Right atrium auricular region (tissue), 2 donors: ENCODE results near the gene COA4. TPM values are rescaled to one million over a fixed set of nuclear protein-coding genes. Genes with fewer than 3 reads are reported as not detected.
A peak's percentile ranks its signal among the peaks of the same experiment; 100 is the strongest.

Experiments used
- DNase-seq: peaks from one replicate; pipeline ENCODE4 v3.0.0-alpha.2; 2019; ENCODE audit warnings: low spot score
- H3K27ac ChIP-seq, 2 donors: fragments of 200-600 bp; sonication (generic); 1 replicate in 1 of 2; 2 replicates in 1 of 2; pipeline ENCODE4 v1.5.1; 2016 to 2019
- H3K27me3 ChIP-seq, 2 donors: fragments of 200-600 bp; sonication (generic); one replicate each; pipeline versions ENCODE4 v1.5.1 to v1.6.0; 2017 to 2019
- H3K36me3 ChIP-seq: fragments of 200-600 bp; sonication (generic); one replicate; pipeline ENCODE4 v1.5.1; 2016
- H3K4me1 ChIP-seq, 2 donors: fragments of 200-600 bp; sonication (generic); one replicate each; pipeline versions ENCODE4 v1.5.1 to v1.6.0; 2017 to 2019
- H3K4me3 ChIP-seq, 2 donors: fragments of 200-600 bp; sonication (generic); 1 replicate in 1 of 2; 2 replicates in 1 of 2; pipeline ENCODE4 v1.5.1; 2017 to 2019; ENCODE audit warnings: mild to moderate bottlenecking in 1 of 2, moderate library complexity in 1 of 2
- H3K9me3 ChIP-seq, 2 donors: fragments of 200-600 bp; sonication (generic); one replicate each; pipeline ENCODE4 v1.5.1; 2019
- total RNA-seq, 2 donors: library from RNA; depleted of rRNA; stranded (reverse); fragments of >200 nt; gene quantifications; one replicate each; pipeline ENCODE4 v1.1.0, GENCODE V29; 2016
- TF ChIP-seq, protein P1 (sequence below), 2 donors: fragments of 200-600 bp; sonication (generic); IDR thresholded peaks; one replicate each; pipeline ENCODE4 v1.5.1; 2019; ENCODE audit warnings: antibody characterized with exemption in 2 of 2

COA4 gene
- 100 to 1,000 TPM in 1 of 2 donors, 10 to 100 TPM in 1; 90.7 to 102 TPM for total RNA-seq

DNA sequence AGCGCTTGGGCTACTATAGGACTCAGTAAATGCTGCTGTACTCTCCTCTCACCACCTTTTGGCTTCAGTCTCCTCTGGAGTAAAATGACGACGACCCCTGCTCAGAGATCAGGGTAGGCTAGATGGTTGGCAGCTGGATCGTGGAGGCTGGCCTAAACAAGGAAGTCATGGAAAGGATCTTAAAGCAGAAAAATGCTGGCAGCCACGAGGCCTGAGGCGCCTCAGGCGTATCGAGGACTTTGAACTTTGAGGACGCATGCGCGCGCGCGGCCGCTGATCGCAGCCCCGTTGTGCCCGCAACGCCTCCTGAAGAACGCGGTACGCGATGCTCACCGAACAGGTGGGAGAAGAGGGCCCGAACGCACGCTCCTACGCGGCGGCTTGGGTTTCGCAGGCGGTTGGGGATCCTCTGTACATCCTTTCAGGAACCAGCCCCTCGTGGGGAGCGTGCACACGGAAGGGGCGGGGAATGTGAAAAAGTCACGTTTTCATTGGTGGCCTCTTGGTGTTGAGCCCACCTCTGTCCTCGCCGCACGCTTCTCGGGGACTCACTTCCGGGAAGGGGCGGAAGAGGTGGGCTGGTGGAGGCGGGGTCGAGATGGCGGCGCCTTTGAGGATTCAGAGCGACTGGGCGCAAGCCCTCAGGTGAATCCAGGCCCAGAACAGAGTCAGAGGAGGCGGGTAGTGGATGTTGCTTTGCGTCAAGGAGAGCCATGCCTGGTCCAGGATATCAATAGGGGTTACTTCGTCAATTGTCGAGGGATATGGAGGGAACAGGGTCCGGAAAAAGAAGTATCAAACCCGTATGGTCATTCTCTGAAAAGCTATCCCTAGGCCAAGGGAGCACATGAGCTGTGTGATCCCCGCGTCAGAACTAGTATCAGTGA is at the start of gene COA4, which contains the start of gene PAAF1:
Gene COA4, minus strand, starts transcription at position 423 of the 887 bp plus-strand sequence. CDS start 3,468 bp downstream, outside the sequence.
Gene PAAF1, plus strand, starts transcription at position 576 of the 887 bp plus-strand sequence. Its CDS starts 23 bp downstream, at position 599.
- H3K36me3 ChIP-seq = peaks cover 14% of the 10 kb centered on the region
- peak within 1 kb of the TSS; percentile 68 to 69 for H3K4me3 ChIP-seq
- TF ChIP-seq, protein P1, sequence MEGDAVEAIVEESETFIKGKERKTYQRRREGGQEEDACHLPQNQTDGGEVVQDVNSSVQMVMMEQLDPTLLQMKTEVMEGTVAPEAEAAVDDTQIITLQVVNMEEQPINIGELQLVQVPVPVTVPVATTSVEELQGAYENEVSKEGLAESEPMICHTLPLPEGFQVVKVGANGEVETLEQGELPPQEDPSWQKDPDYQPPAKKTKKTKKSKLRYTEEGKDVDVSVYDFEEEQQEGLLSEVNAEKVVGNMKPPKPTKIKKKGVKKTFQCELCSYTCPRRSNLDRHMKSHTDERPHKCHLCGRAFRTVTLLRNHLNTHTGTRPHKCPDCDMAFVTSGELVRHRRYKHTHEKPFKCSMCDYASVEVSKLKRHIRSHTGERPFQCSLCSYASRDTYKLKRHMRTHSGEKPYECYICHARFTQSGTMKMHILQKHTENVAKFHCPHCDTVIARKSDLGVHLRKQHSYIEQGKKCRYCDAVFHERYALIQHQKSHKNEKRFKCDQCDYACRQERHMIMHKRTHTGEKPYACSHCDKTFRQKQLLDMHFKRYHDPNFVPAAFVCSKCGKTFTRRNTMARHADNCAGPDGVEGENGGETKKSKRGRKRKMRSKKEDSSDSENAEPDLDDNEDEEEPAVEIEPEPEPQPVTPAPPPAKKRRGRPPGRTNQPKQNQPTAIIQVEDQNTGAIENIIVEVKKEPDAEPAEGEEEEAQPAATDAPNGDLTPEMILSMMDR (IDR thresholded peaks at IDR 0.05) = no peak
- no peaks in the 10 kb centered on the region for H3K9me3 ChIP-seq
- DNase-seq = peak; percentile 95
- H3K27me3 ChIP-seq = no peaks in the 10 kb centered on the region
- H3K27ac ChIP-seq = peak within 1 kb of the TSS; percentile 82 to 87
- H3K4me1 ChIP-seq = peaks cover 0 to 27% of the 10 kb centered on the region in 2 donors

DNA sequence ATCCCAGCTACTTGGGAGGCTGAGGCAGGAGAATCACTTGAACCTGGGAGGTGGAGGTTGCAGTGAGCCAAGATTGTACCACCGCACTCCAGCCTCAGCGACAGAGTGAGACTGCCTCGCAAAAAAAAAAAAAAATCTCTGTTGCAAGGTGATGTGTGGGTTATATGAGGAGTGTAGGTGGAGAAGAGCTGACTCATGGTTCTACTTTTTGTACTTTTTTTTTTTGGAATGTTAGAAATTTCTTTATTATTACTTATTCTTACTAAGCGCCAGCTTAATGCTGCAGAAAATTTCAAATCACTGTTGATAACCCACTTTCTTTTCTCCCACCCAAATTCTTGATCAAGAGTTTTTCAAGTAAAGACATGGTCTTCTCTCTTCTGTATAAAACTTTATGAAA is 44.5 kb upstream of the COA4 start:
- DNase-seq = no peak
- TF ChIP-seq, protein P1 (IDR thresholded peaks at IDR 0.05) = no peak
- H3K9me3 ChIP-seq = no peaks in the 10 kb centered on the region
- H3K4me1 ChIP-seq = no peaks in the 10 kb centered on the region
- H3K4me3 ChIP-seq = no peak overlapping the region
- H3K27ac ChIP-seq = no peak overlapping the region
- H3K27me3 ChIP-seq = no peaks in the 10 kb centered on the region
- H3K36me3 ChIP-seq = peaks cover 75% of the 10 kb centered on the region

DNA sequence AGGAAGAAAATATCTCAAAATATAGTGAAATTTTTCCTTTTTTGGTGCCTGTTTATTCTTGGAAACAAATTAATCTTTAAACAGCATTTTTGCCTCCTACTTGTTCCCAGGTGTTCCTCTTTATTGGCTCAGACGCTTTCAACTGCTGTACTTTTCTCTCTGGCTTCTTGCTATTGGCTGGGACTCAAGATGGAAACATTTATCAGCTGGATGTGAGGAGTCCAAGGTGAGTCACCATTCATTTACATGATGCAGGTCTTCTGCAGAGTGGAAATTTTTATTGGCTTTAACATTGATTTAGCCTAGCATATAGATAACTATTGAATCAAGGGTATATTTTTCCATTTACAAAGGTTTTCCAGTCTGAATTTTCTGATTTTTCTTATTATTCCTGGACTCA is 39.8 kb upstream of the COA4 start:
- Histone ChIP-seq H3K27me3 (no peaks in the 10 kb centered on the region), H3K4me1 (no peaks in the 10 kb centered on the region), H3K36me3 (peaks cover 78% of the 10 kb centered on the region), H3K27ac (no peak overlapping the region), H3K4me3 (no peak overlapping the region), H3K9me3 (no peaks in the 10 kb centered on the region)
- TF ChIP-seq, protein P1 (IDR thresholded peaks at IDR 0.05) = no peak
- DNase-seq = no peak

DNA sequence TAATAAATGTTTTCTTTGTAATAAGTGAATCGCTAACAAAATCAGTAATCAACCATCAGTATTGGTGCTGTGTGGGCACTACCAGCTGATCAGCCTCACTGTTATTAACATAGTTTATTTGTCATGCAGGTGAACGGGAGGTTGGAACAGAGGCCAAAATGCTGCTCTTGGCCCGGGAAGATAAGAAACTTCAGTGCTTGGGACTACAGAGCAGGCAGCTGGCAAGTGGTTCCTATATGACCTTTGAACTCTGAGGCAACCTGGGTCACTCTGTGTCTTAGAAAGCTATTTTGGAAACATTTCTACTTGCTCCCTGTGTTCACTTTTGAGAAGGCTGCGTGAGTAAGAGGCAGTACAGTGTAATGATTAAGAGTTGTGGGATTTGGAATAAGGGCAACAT is 37.6 kb upstream of the COA4 start:
- H3K36me3 ChIP-seq = peaks cover 81% of the 10 kb centered on the region

DNA sequence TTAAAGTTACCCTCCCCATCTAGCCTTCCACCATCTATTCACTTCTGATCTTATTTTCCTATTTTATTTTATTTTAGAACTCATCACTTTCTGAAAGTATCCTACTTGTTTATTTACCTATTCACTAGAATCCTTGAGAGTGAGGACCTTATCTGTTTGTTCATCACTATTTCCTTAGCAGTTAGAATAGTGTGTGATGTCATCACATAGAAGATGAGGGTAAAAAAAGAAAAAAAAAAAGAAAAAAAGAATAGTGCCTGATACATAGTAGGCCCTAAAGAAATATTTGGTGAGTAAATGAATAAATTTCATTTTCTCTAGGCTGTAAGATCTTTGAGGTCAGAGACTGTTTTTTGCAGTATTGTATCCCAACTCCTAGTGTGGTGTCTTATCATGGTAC is 36.8 kb upstream of the COA4 start:
- H3K27me3 ChIP-seq = no peaks in the 10 kb centered on the region
- no peaks in the 10 kb centered on the region for H3K9me3 ChIP-seq
- no peak overlapping the region for H3K27ac ChIP-seq
- peaks cover 77% of the 10 kb centered on the region for H3K36me3 ChIP-seq
- no peak for DNase-seq
- TF ChIP-seq, protein P1 (IDR thresholded peaks at IDR 0.05) = no peak
- no peaks in the 10 kb centered on the region for H3K4me1 ChIP-seq
- no peak overlapping the region for H3K4me3 ChIP-seq

More for the DNA sequence above, 37.6 kb upstream of the COA4 start:
- H3K4me3 ChIP-seq = no peak overlapping the region
- DNase-seq = no peak
- H3K27ac ChIP-seq = no peak overlapping the region
- H3K9me3 ChIP-seq = no peaks in the 10 kb centered on the region
- H3K4me1 ChIP-seq = no peaks in the 10 kb centered on the region
- TF ChIP-seq, protein P1 (IDR thresholded peaks at IDR 0.05) = no peak
- H3K27me3 ChIP-seq = no peaks in the 10 kb centered on the region
